NCI-H2227 (cell line): ENCODE measurements around the gene NR2E1.

ENCODE experiments used
- DNase-seq: peaks from one replicate; lab custom pipeline; 2025; ENCODE audit not compliant: unreplicated experiment; lab: John Stamatoyannopoulos, UW

The NR2E1 gene

GRCh38 chr6:108165714-108166663 is at the start of gene NR2E1:
Gene NR2E1, plus strand, starts transcription at chr6:108166022. Its CDS starts 744 bp downstream, at chr6:108166766.
- no peak for DNase-seq

DNA sequence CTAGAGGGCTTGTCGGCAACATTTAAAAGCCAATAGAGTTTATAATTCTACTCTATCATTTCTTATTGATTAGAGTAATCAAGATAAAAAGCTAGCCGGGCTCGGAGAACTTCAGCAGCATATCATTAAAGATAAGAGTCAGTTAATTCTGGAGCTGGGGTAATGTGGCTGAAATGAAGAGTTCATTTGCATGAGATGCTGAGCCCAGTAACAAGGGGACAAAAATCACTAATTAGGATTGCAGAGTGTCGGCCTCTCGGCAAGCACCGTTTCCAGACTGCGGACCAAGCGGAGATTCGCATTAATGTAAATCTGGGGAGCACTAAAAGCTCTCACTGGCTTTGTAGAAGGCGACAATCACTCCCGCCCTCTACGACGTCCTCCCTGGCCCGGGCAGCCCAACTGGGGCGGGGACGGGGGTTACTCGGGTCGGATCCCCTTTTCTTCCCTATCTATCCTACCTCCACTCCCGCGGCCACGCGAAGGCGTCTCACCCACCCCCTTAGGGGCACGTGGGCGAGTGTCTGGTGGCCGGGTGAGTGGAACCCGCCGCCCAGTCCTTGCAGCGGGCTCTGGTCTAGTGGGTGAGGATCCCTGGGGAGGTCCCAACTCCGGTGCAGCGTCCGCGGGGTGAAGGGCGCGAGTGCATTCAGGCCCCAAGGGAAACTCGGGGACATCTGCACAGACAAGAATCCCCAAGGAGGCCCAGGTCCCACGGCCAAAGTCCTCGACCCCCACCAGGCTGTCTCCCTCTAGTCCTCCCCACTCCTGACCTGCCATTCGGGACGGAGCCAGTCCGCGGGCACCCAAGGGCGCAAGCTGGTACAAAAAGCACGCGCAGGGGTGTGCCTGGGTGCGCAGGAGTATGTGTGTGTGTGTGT is 49.0 kb upstream of the NR2E1 start:
- DNase-seq = no peak

- no peak for DNase-seq
Observed at GRCh38 chr6:108117427-108118358, 48.1 kb upstream of the NR2E1 start.

- no peak for DNase-seq
Observed at GRCh38 chr6:108118359-108118724, 47.5 kb upstream of the NR2E1 start.

GRCh38 chr6:108118810-108119768 is 46.7 kb upstream of the NR2E1 start:
- DNase-seq = no peak

DNA sequence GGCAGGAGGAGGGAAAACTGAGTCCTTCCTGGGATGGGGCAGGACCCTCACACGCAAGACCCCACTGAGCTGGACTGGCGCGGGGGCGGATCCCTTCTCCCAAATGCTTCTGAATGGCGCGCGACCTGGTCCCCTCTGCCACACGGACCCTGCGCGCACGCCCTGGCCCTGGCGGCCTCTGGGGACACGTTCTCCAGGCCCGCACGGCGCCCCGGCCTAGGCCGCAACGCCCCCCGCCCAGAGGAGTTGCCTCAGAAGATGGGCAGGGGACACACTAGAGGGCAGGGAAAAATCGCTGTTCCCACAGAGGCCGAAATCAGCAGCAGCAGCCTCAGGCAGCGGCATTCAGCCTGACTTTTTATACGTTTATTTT is 46.1 kb upstream of the NR2E1 start:
- DNase-seq = no peak

DNA sequence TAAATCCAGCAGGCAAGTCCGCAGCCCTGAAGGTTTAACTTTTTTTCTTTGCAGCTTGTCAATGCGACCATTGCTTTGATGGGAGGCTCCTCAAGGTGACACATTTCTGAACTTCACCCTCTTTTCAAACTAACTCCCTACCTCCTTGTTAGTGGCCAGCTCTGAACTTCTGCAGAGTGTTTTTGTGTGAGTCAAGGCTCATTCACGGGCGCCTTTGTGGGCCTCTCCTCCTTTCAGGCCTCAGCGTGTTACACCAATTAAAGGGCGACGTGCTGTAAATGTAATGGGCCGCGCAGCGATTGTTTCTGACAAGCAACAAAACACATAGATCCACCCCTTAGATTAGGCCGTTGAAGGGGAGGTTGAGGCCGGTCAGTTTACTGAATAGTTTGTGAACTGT is 45.5 kb upstream of the NR2E1 start:
- DNase-seq = no peak

GRCh38 chr6:108121612-108122011 is 44.2 kb upstream of the NR2E1 start:
- DNase-seq = no peak

GRCh38 chr6:108123481-108123929 is 42.3 kb upstream of the NR2E1 start:
- no peak for DNase-seq

GRCh38 chr6:108123946-108124345 is 41.9 kb upstream of the NR2E1 start:
- DNase-seq = no peak

DNA sequence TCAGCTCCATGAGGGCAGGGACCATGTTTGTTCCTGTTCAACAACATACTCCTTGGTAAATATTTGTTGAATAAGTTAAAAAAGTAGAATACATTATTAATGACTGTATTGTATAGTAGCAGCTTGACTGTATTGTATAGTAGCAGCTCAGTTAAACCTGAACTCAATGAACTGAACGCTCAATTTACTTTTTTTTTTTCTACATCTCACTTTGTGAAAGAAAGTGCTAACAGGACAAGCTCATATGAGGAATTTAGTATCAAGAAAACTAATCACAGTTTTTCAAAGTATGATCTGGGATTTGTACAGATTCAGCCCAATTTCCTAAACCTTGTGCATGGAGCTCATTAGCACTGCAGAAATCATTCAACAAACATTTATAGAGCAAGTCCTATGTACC is 38.8 kb upstream of the NR2E1 start:
- no peak for DNase-seq

DNA sequence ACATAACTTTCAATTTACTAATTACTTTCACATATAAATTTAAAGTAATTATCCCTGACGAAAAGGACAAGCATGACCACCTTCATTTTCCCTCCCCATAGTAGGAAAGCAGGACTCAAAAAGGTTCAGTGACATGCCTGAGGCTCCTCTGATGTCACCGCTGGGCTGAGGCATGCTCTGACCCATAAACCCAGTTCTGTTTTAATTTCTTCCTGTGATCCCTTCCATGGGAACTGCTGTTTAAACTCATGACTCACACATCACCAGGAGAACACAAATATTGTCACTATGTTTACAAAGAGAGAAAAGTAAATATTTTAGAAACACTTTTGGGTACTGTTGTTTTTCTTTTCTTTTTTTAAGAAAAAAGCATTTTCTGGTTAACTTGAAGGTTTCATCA is 38.0 kb upstream of the NR2E1 start:
- no peak for DNase-seq

DNA sequence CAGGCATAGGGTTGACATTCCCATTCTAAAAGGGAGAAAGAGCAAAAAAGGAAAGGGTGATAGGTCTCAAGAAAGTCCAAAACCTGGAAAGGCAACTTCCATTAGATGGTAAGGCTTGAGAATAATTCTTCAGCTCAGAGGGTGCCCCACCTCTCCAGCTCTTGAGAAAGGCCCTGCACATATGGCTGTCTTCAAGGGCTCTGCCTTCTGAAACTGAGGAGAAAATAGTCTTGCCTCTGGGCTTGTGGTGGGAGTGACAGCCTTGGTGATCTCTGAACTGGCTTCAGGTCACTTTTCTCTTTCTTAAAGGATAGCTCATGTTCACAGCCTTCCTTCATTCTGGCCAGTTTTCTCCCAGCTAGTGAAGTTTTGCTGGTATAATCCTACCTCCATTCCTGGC is 35.6 kb upstream of the NR2E1 start:
- no peak for DNase-seq

GRCh38 chr6:108132863-108133262 is 33.0 kb upstream of the NR2E1 start:
- no peak for DNase-seq

- DNase-seq = peak; percentile 73
Observed at GRCh38 chr6:108133594-108134179, 32.1 kb upstream of the NR2E1 start.

GRCh38 chr6:108134213-108134970 is 31.4 kb upstream of the NR2E1 start:
- DNase-seq = no peak

DNA sequence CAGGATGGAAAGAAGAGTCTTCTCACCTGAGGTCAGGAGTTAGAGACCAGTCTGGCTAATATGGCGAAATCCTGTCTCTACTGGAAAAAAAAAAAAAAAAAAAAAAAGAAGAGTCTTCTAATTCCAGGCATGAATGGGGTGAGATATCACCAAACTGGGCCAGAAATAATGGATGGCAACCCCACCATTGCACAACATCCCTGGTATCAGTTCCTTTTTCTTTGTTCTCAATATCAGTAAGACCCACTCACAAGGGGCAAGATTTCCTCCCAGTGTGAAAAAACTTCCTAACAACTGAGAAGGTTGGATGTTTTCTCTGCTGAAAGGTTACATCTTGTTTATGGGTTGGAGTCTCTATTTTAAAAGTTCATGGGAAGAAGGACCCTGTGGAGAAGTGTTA is 23.6 kb upstream of the NR2E1 start:
- no peak for DNase-seq

- peak; percentile 45 for DNase-seq
Observed at GRCh38 chr6:108145639-108146038, 20.2 kb upstream of the NR2E1 start.

DNA sequence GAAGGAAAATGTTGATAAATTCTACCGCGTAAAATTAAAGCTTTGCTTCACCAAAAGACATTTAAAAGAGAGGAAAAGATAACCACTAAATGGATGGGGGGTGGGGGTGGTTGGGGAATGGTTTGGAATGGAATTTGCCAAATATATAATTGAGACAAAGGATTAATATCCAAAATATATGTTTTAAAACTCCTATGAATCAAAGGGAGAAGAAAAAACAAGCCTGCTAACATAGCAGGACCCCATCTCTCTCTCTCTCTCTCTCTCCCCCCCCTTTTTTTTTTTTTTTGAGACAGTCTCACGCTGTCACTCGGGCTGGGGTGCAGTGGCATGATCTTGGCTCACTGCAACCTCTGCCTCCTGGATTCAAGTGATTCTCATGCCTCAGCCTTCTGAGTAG is 13.4 kb upstream of the NR2E1 start:
- DNase-seq = no peak
